Osteocyte (in vitro differentiated cells): ENCODE results near the gene FRY. TPM values are rescaled to one million over a fixed set of nuclear protein-coding genes. Genes with fewer than 3 reads are reported as not detected.

Experiments used
- DNase-seq: peaks from one replicate; pipeline ENCODE4 v3.0.0; 2021; ENCODE audit warnings: mixed read lengths; ENCODE audit not compliant: unreplicated experiment; ENCODE audit errors: extremely low spot score
- H3K27ac Mint-ChIP-seq: one replicate; pipeline ENCODE4 v1.8.0; 2021; ENCODE audit warnings: mild to moderate bottlenecking, mixed read lengths; ENCODE audit not compliant: unreplicated experiment
- H3K27me3 Mint-ChIP-seq: one replicate; pipeline ENCODE4 v1.8.0; 2021; ENCODE audit warnings: mixed read lengths; ENCODE audit not compliant: unreplicated experiment
- H3K36me3 Mint-ChIP-seq: one replicate; pipeline ENCODE4 v1.8.0; 2021; ENCODE audit warnings: mixed read lengths; ENCODE audit not compliant: unreplicated experiment
- H3K4me1 Mint-ChIP-seq: one replicate; pipeline ENCODE4 v1.8.0; 2021; ENCODE audit warnings: mixed read lengths; ENCODE audit not compliant: unreplicated experiment
- H3K4me3 Mint-ChIP-seq: one replicate; pipeline ENCODE4 v1.8.0; 2021; ENCODE audit warnings: mild to moderate bottlenecking, moderate library complexity, mixed read lengths; ENCODE audit not compliant: unreplicated experiment
- H3K9me3 Mint-ChIP-seq: one replicate; pipeline ENCODE4 v1.8.0; 2021; ENCODE audit warnings: mixed read lengths; ENCODE audit not compliant: unreplicated experiment
- CTCF ChIP-seq: fragments of 200-600 bp; sonication (generic); IDR thresholded peaks from 2 replicates; pipeline ENCODE4 v1.5.0; 2021; ENCODE audit warnings: antibody characterized with exemption, mild to moderate bottlenecking, moderate library complexity
- total RNA-seq: library from RNA; stranded (reverse); gene quantifications from 2 replicates; pipeline ENCODE4 v1.2.1, GENCODE V29; 2021

Gene FRY
- total RNA-seq, 1 donor from 2014 or later, result 2.0 TPM

- no peak for DNase-seq
- H3K36me3 Mint-ChIP-seq, result no peaks in the 10 kb centered on the region
- no peaks in the 10 kb centered on the region for H3K27me3 Mint-ChIP-seq
- no peak overlapping the region for H3K4me3 Mint-ChIP-seq
- no peaks in the 10 kb centered on the region for H3K9me3 Mint-ChIP-seq
- H3K27ac Mint-ChIP-seq, result no peak overlapping the region
- peaks cover 12% of the 10 kb centered on the region for H3K4me1 Mint-ChIP-seq
- no peak for TF ChIP-seq CTCF
These were observed 222.8 kb downstream of the FRY start for GRCh38 chr13:32254416-32254815.

GRCh38 chr13:32254916-32255723 is 223.5 kb downstream of the FRY start:
- DNase-seq, result no peak
- Mint-ChIP-seq H3K9me3 (no peaks in the 10 kb centered on the region), H3K4me3 (no peak overlapping the region), H3K27ac (no peak overlapping the region), H3K36me3 (no peaks in the 10 kb centered on the region), H3K27me3 (no peaks in the 10 kb centered on the region), H3K4me1 (peaks cover 18% of the 10 kb centered on the region)
- TF ChIP-seq CTCF, result no peak

GRCh38 chr13:32255724-32256109 is 224.1 kb downstream of the FRY start:
- H3K9me3 Mint-ChIP-seq, result no peaks in the 10 kb centered on the region
- TF ChIP-seq CTCF, result no peak
- DNase-seq, result no peak
- H3K27ac Mint-ChIP-seq, result peak overlapping the region; percentile 13
- H3K36me3 Mint-ChIP-seq, result no peaks in the 10 kb centered on the region
- H3K27me3 Mint-ChIP-seq, result no peaks in the 10 kb centered on the region
- no peak overlapping the region for H3K4me3 Mint-ChIP-seq
- H3K4me1 Mint-ChIP-seq, result peaks cover 23% of the 10 kb centered on the region

- no peak overlapping the region for H3K27ac Mint-ChIP-seq
- H3K27me3 Mint-ChIP-seq, result no peaks in the 10 kb centered on the region
- no peaks in the 10 kb centered on the region for H3K36me3 Mint-ChIP-seq
- peaks cover 28% of the 10 kb centered on the region for H3K4me1 Mint-ChIP-seq
- TF ChIP-seq CTCF, result no peak
- no peaks in the 10 kb centered on the region for H3K9me3 Mint-ChIP-seq
- no peak for DNase-seq
- H3K4me3 Mint-ChIP-seq, result no peak overlapping the region
These were observed 224.7 kb downstream of the FRY start for GRCh38 chr13:32256243-32256642.

GRCh38 chr13:32257649-32258048 is 226.1 kb downstream of the FRY start:
- DNase-seq, result no peak
- Mint-ChIP-seq H3K9me3 (no peaks in the 10 kb centered on the region), H3K4me1 (peaks cover 41% of the 10 kb centered on the region), H3K27me3 (no peaks in the 10 kb centered on the region), H3K4me3 (no peak overlapping the region), H3K27ac (no peak overlapping the region), H3K36me3 (no peaks in the 10 kb centered on the region)
- TF ChIP-seq CTCF, result no peak
